GM10266 (cell line): ENCODE measurements around the gene KMT2D.

Experiments used
- DNase-seq: peaks from one replicate; pipeline ENCODE4 v3.0.0; 2012; ENCODE audit errors: extremely low spot score
- CTCF ChIP-seq: IDR thresholded peaks from 2 replicates; pipeline ENCODE4 v1.5.1; 2012; ENCODE audit warnings: mild to moderate bottlenecking, low read depth; ENCODE audit not compliant: control insufficient read depth, insufficient read depth; ENCODE audit errors: missing control alignments

Gene KMT2D

DNA sequence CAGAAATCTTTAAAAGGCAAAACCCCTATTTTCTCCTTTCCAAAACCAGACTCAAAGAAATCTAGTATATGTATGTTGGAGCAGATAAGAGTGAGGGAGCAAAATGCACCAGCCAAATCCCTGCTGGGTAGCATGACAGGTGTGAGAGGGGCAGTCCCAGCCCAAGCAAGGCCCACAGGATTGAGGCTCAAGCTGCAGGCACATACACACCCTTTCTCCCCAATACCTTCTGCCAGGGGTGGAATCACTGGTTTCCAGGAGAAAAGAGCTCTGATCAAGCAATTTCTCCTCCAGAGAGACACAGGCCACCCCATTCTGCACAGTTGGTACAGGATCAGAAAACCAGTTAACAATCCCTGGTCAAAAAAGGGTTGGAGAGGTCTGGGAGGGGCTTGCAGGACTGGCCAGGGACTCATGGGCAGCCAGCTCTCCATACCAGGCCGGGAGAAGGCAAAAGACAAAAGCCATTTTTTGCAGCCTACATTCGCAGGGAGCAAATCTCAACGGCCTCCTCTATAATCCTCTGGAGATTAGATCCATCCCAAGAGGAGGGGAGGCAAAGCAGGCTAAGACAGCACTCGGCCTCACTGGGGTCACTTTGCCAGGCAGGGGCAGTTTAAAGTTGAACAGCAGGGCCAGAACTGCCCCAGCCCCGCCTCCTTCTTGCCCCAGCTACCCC, 2.1 kb downstream of the KMT2D start:
- no peak for DNase-seq
- no peak for TF ChIP-seq CTCF

GRCh38 chr12:49057888-49058287, 2.7 kb downstream of the KMT2D start:
- no peak for DNase-seq
- TF ChIP-seq CTCF, result no peak

GRCh38 chr12:49055978-49056754, 4.4 kb downstream of the KMT2D start:
- no peak for TF ChIP-seq CTCF
- peak; percentile 89 for DNase-seq

- DNase-seq, result no peak
- TF ChIP-seq CTCF, result no peak
These were observed 5.5 kb downstream of the KMT2D start for GRCh38 chr12:49055092-49055491.

DNA sequence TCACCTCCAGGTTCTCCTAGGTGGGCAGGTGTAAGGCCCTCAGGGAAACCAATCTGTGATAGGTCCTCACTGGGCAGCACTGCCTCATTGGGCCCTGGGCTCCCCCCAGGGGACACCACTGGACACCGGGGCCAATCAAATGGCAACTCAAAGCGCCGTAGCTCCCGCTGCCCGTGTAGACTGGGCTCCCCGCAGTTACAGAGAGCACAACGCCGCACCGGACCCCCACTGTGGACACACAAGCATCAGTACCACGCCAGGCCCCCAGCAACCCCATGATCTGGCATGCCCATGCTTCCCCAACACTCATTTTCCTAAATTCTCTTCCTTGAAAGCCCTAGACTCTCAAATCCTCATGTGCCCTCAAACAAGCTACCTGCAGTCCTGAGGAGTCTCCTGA, 6.1 kb downstream of the KMT2D start:
- no peak for TF ChIP-seq CTCF
- no peak for DNase-seq

DNA sequence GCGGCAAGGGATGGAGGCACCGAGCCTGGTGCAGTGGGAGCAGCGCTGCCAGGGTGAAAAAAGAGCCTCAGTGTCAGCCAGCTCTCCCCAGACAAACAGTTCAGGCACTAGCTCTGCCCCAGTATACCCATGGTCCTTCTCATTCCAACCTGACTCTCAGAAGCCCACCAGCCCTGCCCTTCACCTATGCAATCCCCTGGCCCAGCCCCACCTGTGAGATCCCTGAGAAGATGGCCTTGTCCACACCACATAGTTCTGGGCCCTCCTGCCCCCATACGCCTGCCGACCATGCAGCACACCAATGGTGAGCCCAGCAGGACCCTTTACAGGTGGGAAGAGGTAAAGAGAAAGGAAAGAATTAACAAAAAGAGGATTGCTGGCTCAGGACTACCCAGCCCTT, 6.5 kb downstream of the KMT2D start:
- TF ChIP-seq CTCF, result no peak
- DNase-seq, result no peak
